Astrocyte of the spinal cord (primary cell): ENCODE data around the gene CLEC18B.
A peak's percentile ranks its signal among the peaks of the same experiment; 100 is the strongest.
"Not testable (repeated sequence)": the region's sequence is repeated elsewhere in the genome, so short reads cannot be mapped to it uniquely, and the experiment has no call there.

Source experiments
- DNase-seq: peaks from one replicate; pipeline ENCODE4 v3.0.0; 2011; ENCODE audit warnings: low read depth, low spot score
- H3K4me3 ChIP-seq: 2 replicates; pipeline ENCODE4 v1.5.1; 2011; ENCODE audit warnings: low read depth, mild to moderate bottlenecking, low read length, moderate library complexity
- in situ Hi-C: cut with HindIII; loops from 2 replicates; pipeline ENCODE4 v1.10.0; 2017; ENCODE audit warnings: low sequenced_read_pairs
- TF ChIP-seq, protein P1 (sequence below): IDR thresholded peaks from 2 replicates; pipeline ENCODE4 v1.5.1; 2012; ENCODE audit warnings: low read depth, mild to moderate bottlenecking, low read length, inconsistent platforms

Gene CLEC18B

DNA sequence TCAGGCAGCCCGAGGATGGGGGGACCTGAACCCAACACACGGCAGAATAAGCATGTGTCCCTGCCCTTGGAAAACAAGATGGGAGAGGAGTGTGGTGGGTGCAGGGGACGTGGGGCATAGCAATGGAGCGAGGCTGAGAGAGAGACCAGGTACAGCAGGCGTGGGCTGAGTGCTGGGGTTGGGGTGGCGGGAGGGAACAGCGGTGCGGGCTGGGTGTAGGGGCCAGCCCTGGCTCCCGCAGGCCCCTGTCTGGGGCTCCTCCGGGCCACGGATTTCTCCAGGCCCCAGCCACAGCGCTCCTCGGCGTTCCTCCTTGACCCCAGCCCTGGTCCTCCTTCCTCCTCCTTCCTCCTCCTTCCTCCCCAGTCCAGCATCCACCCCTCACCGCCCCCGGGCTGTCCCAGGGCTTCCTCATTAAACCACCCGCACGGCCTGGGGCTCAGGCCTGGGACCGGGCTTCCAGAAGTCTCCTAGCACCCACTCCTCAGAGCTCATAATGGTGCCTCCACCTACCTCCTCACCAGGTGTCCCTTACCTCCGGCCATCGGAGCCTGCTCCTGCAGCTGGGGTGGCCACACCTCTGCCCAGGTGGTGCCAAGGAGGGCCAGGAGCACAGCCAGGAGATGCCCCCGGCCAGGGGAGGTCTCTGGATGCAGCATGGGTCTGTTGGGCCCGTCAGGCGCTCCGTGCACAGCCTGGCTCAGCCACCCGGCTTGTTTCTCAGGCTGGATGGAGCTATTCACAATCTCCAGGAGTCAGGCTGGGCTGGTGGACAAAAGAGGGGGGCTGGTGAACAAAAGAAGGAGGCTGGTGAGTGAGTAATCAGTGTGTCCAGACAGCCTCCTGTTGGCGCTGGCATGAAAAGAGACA lies at the start of gene CLEC18B:
CLEC18B (minus strand) TSS at position 867 of the 870 bp plus-strand sequence; CDS start at position 659, 208 bp downstream.
- H3K4me3 ChIP-seq, in situ Hi-C loops: not testable (repeated sequence)

DNA sequence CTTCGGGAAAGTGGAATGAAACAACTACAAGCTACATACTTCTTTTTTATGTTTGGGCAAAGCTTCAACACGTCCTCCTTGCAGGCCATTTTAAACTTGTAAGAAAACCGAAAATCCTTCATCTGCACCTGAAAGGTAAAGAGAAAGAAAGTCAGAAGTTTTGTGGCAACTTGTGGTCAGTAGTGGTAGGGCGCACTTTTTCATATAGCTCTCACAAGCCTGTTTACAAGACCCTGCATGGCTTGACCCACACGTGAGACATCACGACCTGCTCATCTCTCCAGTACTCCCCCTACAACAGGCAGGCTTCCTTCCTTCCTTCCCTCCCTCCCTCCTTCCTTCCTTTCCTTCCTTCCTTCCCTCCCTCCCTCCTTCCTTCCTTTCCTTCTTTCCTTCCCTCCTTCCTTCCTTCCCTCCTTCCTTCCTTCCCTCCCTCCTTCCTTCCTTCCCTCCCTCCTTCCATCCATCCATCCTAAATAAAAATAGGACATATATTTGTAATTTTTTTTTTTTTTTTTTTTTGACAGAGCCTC lies 48.7 kb upstream of the CLEC18B start:
- in situ Hi-C loops, result no loop called here
- H3K4me3 ChIP-seq, result no peak overlapping the region
- DNase-seq, result no peak
- TF ChIP-seq, protein P1, sequence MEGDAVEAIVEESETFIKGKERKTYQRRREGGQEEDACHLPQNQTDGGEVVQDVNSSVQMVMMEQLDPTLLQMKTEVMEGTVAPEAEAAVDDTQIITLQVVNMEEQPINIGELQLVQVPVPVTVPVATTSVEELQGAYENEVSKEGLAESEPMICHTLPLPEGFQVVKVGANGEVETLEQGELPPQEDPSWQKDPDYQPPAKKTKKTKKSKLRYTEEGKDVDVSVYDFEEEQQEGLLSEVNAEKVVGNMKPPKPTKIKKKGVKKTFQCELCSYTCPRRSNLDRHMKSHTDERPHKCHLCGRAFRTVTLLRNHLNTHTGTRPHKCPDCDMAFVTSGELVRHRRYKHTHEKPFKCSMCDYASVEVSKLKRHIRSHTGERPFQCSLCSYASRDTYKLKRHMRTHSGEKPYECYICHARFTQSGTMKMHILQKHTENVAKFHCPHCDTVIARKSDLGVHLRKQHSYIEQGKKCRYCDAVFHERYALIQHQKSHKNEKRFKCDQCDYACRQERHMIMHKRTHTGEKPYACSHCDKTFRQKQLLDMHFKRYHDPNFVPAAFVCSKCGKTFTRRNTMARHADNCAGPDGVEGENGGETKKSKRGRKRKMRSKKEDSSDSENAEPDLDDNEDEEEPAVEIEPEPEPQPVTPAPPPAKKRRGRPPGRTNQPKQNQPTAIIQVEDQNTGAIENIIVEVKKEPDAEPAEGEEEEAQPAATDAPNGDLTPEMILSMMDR, result no peak

More for the DNA sequence above, at the start of gene CLEC18B:
- DNase-seq, result peak; percentile 47

DNA sequence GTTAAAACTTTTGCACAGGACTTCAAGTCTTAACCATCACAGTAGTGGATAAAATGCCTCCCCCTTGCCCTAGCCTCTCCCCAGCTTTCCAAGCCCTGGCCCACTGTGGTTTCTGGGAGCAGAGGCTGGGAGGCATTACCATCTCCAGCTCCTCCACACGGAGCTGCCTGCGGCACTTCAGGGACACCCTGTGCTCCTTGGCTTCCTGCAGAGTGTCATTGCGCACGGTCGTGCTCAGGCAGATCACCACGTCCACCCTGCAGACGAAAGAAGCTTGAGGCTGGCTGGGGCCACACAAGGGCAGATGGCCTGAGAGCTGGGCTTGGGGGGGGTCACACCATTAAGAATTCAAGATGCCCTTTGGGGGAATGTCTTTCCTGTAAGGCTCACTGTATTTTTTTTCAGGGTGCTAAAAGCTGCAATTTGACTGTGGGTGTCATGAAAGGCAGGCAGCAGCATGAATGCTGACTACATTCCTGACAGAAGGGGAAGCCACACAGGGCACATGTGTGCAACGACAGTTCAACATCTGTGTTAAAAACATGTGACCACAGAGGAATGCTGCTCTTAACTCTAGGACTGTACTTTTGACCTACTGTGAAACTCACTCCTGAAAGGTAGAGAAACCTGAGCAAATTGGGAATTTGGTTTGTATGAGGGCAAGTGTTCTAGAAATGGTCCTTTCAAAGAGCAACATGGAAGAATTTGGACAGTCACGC lies 47.7 kb upstream of the CLEC18B start:
- TF ChIP-seq, protein P1, result no peak
- in situ Hi-C loops, result no loop called here
- DNase-seq, result no peak
- H3K4me3 ChIP-seq, result no peak overlapping the region

DNA sequence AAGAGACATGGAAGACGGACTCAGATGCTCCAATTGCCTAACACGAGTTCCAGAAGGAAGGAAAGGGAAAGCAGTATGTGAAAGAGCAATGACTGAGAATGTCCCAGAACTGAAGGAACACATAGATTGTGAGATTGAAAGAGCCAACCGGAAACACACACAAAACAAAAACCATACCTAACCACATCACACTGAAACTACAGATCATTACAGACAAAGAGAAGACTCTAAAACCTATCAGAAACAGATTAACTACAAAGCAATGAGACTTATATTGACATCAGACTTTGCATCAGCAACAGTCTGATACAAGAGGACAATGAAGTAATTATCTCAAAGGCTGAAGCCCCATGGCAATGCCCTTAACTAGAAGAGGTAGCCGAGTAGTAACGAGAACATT lies 45.6 kb upstream of the CLEC18B start:
- in situ Hi-C loops, result no loop called here
- TF ChIP-seq, protein P1, result no peak

DNA sequence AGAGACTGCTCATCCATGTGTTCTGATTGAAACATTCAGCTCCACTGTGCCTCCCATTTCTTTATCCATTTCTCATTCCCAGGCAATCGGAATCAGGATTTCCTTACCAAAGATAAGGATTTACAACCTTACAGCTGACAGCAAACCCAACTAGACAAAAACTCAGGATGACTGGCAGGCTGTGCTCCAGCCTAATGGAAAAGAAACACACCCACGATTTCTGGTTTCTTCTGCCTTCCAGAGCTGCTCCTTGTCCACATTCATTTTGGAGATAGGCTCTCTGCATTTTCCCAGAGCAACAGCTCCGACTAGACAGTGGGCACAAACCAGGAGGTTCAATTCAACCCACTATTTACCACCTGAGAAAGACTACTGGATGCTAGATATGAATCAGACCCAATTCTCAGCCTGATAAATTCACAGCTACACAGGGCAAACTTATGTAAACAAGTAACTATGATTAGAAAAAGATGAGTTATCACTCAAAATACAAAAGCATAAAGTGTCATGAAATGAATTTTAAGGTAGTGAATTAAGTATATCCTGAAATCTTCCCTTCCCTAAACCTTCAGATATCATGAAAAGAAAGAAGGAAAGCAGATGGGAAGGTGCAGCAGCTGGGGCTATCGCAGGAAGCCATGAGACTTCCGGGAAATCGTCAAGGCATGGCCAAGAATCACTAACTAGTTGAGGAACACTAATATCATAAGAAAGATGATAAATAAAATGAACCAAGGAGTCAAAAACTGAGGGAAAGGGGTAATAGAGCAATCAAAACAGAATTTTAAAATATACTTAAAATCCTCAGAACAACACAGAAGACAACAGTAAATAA lies 44.8 kb upstream of the CLEC18B start:
- in situ Hi-C loops, result no loop called here
- DNase-seq, result no peak
- H3K4me3 ChIP-seq, result no peak overlapping the region
- TF ChIP-seq, protein P1, result no peak

More for the DNA sequence above, 45.6 kb upstream of the CLEC18B start:
- no peak for DNase-seq
- H3K4me3 ChIP-seq, result no peak overlapping the region

DNA sequence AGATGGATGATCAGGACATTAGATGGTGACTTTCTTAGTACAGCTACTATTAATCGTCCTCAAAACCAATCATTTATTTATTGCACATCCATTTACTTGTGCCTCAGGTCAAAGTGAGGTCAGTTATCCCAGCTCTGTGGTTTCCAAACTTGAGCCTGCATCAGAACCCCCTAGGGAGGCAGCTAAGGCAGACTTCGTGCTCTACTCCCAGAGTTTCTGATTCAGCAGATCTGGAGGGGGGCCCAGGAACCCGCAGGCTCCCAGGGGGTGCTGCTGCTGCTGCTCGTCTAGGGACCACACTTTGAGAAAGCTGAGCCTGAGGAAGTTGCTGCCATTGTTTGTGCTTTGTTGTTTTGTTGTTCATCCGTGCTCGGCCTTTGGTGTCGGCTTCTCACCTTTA lies 44.0 kb upstream of the CLEC18B start:
- TF ChIP-seq, protein P1, result no peak
- in situ Hi-C loops, result no loop called here
- H3K4me3 ChIP-seq, result no peak overlapping the region
- no peak for DNase-seq
